K562 (cell line): ENCODE measurements around the gene ADAMTS6. TPM values are rescaled to one million over a fixed set of nuclear protein-coding genes. Genes with fewer than 3 reads are reported as not detected.

Source experiments
- NFRKB ChIP-seq: fragments of 450-650 bp; IDR thresholded peaks from 2 replicates; pipeline ENCODE4 v1.6.1; 2016; ENCODE audit warnings: low read depth
- NR2F6 ChIP-seq: fragments of 450-650 bp; formaldehyde crosslinking; IDR thresholded peaks from 2 replicates; pipeline ENCODE4 v1.4.0; 2020; ENCODE audit warnings: mild to moderate bottlenecking
- SP2 ChIP-seq: IDR thresholded peaks from 2 replicates; pipeline ENCODE4 v1.6.1; 2011; ENCODE audit warnings: mild to moderate bottlenecking, low read depth, low read length, moderate library complexity; ENCODE audit not compliant: poor library complexity, severe bottlenecking; ENCODE audit errors: extremely low read depth
- ZNF146 ChIP-seq: IDR thresholded peaks from one replicate; pipeline ENCODE4 v1.6.1; 2018; ENCODE audit warnings: missing compliant biosample characterization; ENCODE audit not compliant: unreplicated experiment
- ZNF717 ChIP-seq: fragments of 250-450 bp; sonication (Bioruptor Pico); IDR thresholded peaks from 2 replicates; pipeline ENCODE4 v1.5.0; 2021
- ZZZ3 ChIP-seq: fragments of 450-650 bp; IDR thresholded peaks from 2 replicates; pipeline ENCODE4 v1.6.1; 2016; ENCODE audit warnings: antibody characterized with exemption, mild to moderate bottlenecking, moderate library complexity
- polyA plus RNA-seq, 8 experiments: library from polyadenylated mRNA; depleted of rRNA in 4 of 8; stranded (reverse) in 5 of 8; unstranded in 3 of 8; fragments of >200 nt; fragmentation: Nextera tagmentation in 2 of 8; fragmentation: Illumina TruSeq in 1 of 8; extraction: Ambion mirVana in 2 of 8; extraction: Trizol in 1 of 8; gene quantifications; 2 replicates each; pipeline versions ENCODE4 v1.2.1 to v1.2.3, GENCODE V29; 2011 to 2014; ENCODE audit warnings: inconsistent platforms in 1 of 8, missing spikeins in 1 of 8
- total RNA-seq, 7 experiments: library from RNA; depleted of rRNA in 6 of 7; stranded (reverse); fragments of >200 nt in 6 of 7; fragmentation: Illumina TruSeq in 2 of 7; extraction: Trizol in 2 of 7; gene quantifications; 2 replicates each; pipeline versions ENCODE4 v1.2.1 to v1.2.3, GENCODE V29; 2011 to 2021; ENCODE audit warnings: low replicate concordance in 1 of 7
- TF ChIP-seq, protein P1 (sequence below): fragments of 450-650 bp; formaldehyde crosslinking; conservative IDR thresholded peaks from 2 replicates; pipeline ENCODE4 v1.4.0; 2022; ENCODE audit warnings: mild to moderate bottlenecking, missing genetic modification characterization
- TF ChIP-seq, protein P2 (sequence below): fragments of 200-600 bp; sonication (generic); IDR thresholded peaks from one replicate; pipeline ENCODE4 v1.6.1; 2012; ENCODE audit warnings: mild to moderate bottlenecking, low read depth, low read length, inconsistent platforms
- TF ChIP-seq, protein P3 (sequence below): sonication (generic); formaldehyde crosslinking; IDR thresholded peaks from 2 replicates; pipeline ENCODE4 v1.8.0; 2022; ENCODE audit warnings: mild to moderate bottlenecking, missing genetic modification reagents
- TF ChIP-seq, protein P4 (sequence below), 2 experiments: IDR thresholded peaks; 2 replicates each; pipeline ENCODE4 v1.6.1; 2012; ENCODE audit warnings: improper control_type of control experiment in 2 of 2, low read depth in 2 of 2, low read length in 2 of 2, borderline replicate concordance in 1 of 2

Gene ADAMTS6
- total and polyA plus RNA-seq, 9 of the 15 experiments (the other 6 are each of a cell fraction or from before 2014, with no cell fraction given) = 0.57 to 5.3 (median 1.5) TPM

DNA sequence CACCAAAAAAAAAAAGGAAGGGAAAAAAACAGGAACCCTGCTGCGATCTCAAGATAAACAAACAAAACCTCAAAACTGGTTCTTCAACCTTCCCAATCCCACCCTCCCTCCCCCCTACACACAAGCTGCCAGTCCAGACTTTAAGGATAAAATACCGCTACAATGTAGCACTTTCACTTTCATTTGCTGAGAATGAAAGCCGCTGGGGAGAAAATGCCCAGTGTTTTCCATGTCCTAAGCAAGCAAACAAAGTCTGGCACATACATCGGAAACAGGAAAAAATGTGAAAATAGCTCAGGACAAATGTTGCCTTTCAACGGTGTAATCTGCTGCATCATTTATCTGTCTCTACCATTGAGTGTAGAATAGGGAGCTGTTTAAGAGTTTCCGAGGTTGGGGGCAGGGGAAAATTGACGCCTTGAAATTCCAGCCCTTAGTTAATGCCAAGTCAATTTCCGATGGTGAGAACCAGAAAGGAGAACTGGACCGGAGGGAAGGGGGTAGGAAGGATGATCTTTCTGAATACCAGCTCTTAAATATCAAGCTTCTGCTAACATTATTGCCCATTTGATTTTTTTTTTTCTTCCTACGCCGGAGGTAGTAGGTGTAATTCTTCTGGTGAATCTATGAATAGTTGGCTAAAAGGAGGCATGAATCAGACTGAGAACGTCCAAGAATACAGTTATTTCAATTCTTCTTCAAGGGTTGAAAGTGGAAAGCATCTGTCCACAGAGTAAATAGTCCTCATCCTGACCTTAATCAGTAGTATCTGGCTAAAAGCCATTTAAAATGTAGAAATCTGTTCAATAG lies 1.2 kb upstream of the ADAMTS6 start (continued):
- TF ChIP-seq, protein P1, sequence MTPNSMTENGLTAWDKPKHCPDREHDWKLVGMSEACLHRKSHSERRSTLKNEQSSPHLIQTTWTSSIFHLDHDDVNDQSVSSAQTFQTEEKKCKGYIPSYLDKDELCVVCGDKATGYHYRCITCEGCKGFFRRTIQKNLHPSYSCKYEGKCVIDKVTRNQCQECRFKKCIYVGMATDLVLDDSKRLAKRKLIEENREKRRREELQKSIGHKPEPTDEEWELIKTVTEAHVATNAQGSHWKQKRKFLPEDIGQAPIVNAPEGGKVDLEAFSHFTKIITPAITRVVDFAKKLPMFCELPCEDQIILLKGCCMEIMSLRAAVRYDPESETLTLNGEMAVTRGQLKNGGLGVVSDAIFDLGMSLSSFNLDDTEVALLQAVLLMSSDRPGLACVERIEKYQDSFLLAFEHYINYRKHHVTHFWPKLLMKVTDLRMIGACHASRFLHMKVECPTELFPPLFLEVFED (CRISPR knock-in tag) = no peak
- no peak for TF ChIP-seq ZNF146 (CRISPR knock-in tag)
- TF ChIP-seq ZZZ3 = no peak
- TF ChIP-seq, protein P2, sequence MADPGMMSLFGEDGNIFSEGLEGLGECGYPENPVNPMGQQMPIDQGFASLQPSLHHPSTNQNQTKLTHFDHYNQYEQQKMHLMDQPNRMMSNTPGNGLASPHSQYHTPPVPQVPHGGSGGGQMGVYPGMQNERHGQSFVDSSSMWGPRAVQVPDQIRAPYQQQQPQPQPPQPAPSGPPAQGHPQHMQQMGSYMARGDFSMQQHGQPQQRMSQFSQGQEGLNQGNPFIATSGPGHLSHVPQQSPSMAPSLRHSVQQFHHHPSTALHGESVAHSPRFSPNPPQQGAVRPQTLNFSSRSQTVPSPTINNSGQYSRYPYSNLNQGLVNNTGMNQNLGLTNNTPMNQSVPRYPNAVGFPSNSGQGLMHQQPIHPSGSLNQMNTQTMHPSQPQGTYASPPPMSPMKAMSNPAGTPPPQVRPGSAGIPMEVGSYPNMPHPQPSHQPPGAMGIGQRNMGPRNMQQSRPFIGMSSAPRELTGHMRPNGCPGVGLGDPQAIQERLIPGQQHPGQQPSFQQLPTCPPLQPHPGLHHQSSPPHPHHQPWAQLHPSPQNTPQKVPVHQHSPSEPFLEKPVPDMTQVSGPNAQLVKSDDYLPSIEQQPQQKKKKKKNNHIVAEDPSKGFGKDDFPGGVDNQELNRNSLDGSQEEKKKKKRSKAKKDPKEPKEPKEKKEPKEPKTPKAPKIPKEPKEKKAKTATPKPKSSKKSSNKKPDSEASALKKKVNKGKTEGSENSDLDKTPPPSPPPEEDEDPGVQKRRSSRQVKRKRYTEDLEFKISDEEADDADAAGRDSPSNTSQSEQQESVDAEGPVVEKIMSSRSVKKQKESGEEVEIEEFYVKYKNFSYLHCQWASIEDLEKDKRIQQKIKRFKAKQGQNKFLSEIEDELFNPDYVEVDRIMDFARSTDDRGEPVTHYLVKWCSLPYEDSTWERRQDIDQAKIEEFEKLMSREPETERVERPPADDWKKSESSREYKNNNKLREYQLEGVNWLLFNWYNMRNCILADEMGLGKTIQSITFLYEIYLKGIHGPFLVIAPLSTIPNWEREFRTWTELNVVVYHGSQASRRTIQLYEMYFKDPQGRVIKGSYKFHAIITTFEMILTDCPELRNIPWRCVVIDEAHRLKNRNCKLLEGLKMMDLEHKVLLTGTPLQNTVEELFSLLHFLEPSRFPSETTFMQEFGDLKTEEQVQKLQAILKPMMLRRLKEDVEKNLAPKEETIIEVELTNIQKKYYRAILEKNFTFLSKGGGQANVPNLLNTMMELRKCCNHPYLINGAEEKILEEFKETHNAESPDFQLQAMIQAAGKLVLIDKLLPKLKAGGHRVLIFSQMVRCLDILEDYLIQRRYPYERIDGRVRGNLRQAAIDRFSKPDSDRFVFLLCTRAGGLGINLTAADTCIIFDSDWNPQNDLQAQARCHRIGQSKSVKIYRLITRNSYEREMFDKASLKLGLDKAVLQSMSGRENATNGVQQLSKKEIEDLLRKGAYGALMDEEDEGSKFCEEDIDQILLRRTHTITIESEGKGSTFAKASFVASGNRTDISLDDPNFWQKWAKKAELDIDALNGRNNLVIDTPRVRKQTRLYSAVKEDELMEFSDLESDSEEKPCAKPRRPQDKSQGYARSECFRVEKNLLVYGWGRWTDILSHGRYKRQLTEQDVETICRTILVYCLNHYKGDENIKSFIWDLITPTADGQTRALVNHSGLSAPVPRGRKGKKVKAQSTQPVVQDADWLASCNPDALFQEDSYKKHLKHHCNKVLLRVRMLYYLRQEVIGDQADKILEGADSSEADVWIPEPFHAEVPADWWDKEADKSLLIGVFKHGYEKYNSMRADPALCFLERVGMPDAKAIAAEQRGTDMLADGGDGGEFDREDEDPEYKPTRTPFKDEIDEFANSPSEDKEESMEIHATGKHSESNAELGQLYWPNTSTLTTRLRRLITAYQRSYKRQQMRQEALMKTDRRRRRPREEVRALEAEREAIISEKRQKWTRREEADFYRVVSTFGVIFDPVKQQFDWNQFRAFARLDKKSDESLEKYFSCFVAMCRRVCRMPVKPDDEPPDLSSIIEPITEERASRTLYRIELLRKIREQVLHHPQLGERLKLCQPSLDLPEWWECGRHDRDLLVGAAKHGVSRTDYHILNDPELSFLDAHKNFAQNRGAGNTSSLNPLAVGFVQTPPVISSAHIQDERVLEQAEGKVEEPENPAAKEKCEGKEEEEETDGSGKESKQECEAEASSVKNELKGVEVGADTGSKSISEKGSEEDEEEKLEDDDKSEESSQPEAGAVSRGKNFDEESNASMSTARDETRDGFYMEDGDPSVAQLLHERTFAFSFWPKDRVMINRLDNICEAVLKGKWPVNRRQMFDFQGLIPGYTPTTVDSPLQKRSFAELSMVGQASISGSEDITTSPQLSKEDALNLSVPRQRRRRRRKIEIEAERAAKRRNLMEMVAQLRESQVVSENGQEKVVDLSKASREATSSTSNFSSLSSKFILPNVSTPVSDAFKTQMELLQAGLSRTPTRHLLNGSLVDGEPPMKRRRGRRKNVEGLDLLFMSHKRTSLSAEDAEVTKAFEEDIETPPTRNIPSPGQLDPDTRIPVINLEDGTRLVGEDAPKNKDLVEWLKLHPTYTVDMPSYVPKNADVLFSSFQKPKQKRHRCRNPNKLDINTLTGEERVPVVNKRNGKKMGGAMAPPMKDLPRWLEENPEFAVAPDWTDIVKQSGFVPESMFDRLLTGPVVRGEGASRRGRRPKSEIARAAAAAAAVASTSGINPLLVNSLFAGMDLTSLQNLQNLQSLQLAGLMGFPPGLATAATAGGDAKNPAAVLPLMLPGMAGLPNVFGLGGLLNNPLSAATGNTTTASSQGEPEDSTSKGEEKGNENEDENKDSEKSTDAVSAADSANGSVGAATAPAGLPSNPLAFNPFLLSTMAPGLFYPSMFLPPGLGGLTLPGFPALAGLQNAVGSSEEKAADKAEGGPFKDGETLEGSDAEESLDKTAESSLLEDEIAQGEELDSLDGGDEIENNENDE = no peak
- no peak for TF ChIP-seq ZNF717 (CRISPR knock-in tag)
- TF ChIP-seq NFRKB = no peak
- TF ChIP-seq, protein P3, sequence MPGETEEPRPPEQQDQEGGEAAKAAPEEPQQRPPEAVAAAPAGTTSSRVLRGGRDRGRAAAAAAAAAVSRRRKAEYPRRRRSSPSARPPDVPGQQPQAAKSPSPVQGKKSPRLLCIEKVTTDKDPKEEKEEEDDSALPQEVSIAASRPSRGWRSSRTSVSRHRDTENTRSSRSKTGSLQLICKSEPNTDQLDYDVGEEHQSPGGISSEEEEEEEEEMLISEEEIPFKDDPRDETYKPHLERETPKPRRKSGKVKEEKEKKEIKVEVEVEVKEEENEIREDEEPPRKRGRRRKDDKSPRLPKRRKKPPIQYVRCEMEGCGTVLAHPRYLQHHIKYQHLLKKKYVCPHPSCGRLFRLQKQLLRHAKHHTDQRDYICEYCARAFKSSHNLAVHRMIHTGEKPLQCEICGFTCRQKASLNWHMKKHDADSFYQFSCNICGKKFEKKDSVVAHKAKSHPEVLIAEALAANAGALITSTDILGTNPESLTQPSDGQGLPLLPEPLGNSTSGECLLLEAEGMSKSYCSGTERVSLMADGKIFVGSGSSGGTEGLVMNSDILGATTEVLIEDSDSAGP = no peak
- TF ChIP-seq SP2 = no peak
- TF ChIP-seq NR2F6 = no peak
- TF ChIP-seq, protein P4, sequence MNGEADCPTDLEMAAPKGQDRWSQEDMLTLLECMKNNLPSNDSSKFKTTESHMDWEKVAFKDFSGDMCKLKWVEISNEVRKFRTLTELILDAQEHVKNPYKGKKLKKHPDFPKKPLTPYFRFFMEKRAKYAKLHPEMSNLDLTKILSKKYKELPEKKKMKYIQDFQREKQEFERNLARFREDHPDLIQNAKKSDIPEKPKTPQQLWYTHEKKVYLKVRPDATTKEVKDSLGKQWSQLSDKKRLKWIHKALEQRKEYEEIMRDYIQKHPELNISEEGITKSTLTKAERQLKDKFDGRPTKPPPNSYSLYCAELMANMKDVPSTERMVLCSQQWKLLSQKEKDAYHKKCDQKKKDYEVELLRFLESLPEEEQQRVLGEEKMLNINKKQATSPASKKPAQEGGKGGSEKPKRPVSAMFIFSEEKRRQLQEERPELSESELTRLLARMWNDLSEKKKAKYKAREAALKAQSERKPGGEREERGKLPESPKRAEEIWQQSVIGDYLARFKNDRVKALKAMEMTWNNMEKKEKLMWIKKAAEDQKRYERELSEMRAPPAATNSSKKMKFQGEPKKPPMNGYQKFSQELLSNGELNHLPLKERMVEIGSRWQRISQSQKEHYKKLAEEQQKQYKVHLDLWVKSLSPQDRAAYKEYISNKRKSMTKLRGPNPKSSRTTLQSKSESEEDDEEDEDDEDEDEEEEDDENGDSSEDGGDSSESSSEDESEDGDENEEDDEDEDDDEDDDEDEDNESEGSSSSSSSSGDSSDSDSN (IDR thresholded peaks at IDR 0.05; ENCODE audit: borderline replicate concordance in 1 of 2, low read depth in 2 of 2, low read length in 2 of 2) = no peak
